H54 (cell line): Measurements from ENCODE around the gene PRMT3.
A peak's percentile ranks its signal among the peaks of the same experiment; 100 is the strongest.
"Not testable (repeated sequence)": the region's sequence is repeated elsewhere in the genome, so short reads cannot be mapped to it uniquely, and the experiment has no call there.

Source experiments
- DNase-seq: peaks from one replicate; pipeline ENCODE4 v3.0.0; 2011; ENCODE audit warnings: low spot score, mixed read lengths; ENCODE audit not compliant: insufficient read length
- FAIRE-seq: peaks from 3 replicates; lab custom pipeline; 2011; peaks lifted over from hg19 to GRCh38; lab: Jason Lieb, UNC
- POLR2A ChIP-seq: IDR thresholded peaks from 2 replicates; pipeline ENCODE4 v1.6.1; 2011; ENCODE audit warnings: low read depth, mild to moderate bottlenecking, low read length

Gene PRMT3

DNA sequence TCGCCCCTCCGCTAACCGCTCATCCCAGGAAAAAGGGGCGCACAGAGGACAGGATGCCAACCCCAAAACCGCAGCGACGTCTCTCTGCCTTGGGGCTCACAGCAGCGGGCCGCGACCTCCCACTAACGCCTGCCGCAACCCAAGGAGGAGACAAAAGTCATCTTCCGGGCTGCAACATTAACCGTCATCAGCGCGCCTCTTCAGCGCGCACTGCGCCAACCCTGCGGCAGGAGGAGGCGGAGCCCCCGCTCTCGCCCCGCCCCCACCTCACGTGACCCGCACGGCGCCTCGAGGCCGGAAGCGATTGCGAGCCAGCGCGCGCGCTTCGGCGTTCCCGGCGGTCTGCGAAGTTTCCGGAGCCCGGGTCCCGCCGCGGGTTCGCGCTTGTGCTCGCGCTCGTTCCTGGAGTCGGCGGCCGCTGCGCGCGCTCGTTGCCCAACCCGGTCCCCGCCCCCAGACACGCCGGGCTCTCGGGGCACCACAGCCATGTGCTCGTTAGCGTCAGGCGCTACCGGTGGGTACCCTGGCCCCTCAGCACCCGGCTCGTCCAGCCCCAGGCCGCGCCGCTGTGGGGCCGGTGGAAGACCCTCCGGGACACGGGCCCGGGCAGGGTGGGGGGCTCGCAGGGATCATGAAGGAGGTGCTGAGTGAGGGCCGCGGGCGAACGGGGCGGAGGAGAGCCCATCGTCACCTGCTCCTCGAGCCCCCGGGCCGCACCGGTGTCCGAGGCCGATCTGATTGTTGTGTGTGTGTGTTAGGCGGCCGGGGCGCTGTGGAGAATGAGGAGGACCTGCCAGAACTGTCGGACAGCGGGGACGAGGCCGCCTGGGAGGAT, at the start of gene PRMT3:
TSS of gene PRMT3 (plus strand) at position 456 of the 835 bp plus-strand sequence. CDS start at position 487, 31 bp downstream.
- peak; percentile 30 for FAIRE-seq
- TF ChIP-seq POLR2A = peak; percentile 77

DNA sequence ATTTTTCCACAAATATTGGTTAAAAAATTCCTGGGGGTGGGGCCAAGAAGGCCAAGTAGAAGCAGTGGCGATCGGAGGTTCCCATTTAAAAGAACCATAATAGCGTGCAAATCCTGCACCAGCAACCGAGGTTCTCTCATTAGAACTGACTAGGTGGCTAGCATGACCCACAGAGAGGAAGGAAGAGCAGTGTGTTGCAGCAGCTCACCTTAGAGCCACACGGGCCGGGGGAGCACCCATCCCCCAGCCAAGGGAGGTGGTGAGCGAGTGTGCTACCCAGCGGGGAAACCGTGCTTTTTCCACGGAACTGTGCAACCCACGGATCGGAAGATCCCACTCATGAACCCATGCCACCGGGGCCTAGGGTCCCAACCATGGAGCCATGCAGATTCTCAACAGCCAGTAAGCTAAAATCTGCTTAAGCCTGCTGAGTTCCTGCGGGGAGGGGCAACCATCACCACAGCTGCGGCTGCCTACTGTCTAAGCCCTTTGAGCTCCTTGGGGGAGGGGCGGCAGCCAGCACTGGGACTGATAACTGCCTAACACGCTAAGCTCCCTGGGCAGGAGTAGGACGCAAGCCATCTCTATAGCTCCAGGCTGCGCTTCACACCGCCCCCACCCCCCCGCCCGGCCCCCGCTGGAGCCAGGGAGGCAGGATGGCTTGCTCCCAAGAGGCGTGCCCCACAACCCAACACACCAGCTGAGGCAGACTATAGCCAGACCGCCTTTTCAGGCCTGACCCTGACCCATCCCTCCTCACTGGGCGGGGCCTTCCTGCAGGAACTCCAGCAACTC, 45.0 kb upstream of the PRMT3 start:
- DNase-seq (no peak), FAIRE-seq (no peak)
- TF ChIP-seq POLR2A = no peak

More for the DNA sequence above, at the start of gene PRMT3:
- peak; percentile 79 for DNase-seq

DNA sequence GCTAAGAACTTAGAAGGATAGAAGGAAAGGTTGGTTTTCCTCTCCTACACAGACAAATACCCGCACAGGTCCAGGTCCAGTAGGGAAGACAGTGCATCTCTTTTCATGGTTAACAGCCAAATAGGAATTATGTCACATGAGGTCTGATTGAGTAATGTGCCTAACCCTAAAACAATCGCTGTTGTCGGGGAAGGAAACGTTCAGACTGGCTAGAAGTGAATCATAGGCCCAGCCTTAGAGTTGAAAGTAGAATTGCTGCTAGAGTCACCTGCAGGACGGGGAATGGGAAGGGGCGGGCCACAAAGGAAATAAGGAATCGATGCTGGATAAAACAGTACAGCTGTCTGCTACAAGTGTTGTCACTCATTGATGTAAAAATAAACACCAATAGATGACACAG, 36.4 kb upstream of the PRMT3 start:
- DNase-seq = no peak
- no peak for FAIRE-seq
- no peak for TF ChIP-seq POLR2A

DNA sequence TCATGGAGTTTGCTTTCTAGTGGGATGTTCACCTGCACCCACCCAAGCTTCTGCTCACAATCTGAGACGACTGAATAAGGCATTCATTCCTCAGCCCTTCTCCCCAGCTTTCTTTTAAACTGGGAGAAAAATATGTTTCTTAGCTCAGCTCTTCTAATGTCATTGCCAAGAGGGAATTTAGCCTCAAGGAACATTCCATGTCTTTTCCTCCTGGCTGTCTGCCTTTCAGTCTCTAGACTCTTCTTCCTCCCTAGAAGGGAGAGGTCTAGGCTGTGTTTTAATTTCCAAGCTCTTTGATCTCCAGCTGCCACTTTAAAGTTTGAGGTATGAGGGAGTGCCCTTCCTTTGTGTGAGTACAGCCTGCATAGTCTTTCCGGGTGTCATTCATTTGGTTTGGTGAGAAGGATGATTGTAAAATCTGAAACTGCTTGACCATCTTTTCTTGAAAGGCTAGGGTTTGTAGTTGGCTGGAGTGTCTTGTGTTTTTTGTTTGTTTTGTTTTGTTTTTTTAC, 35.7 kb upstream of the PRMT3 start:
- FAIRE-seq (no peak), DNase-seq (no peak)
- TF ChIP-seq POLR2A = no peak

DNA sequence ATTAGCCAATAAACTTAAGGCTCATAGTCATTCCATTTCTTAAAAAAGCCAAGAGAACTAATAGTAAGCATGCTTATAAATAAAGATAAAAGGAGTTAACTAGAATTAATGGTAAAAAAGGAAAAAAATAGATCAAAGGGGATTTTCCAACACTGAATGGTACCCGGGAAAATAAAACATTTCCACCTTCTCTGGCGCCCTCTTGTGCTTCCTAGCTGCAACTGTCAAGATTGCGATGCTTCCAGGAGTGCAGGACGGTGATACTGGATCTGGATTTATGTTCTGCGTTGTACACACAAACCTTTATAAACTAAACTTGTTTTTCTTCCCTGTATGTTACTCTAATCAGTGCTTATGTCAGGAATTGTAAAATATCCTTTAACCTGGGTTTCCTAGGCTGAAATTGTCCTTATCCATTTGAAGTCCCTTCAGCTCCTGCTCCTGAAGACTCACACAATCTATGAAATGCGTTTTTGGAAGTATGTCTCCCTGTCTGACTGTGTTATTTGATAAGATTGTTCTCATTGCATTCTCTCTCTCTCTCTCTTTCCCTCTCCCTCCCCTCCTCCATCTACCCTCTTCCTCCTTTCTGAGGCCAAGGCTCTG, 33.6 kb upstream of the PRMT3 start:
- no peak for DNase-seq
- no peak for TF ChIP-seq POLR2A
- FAIRE-seq = peak; percentile 78

DNA sequence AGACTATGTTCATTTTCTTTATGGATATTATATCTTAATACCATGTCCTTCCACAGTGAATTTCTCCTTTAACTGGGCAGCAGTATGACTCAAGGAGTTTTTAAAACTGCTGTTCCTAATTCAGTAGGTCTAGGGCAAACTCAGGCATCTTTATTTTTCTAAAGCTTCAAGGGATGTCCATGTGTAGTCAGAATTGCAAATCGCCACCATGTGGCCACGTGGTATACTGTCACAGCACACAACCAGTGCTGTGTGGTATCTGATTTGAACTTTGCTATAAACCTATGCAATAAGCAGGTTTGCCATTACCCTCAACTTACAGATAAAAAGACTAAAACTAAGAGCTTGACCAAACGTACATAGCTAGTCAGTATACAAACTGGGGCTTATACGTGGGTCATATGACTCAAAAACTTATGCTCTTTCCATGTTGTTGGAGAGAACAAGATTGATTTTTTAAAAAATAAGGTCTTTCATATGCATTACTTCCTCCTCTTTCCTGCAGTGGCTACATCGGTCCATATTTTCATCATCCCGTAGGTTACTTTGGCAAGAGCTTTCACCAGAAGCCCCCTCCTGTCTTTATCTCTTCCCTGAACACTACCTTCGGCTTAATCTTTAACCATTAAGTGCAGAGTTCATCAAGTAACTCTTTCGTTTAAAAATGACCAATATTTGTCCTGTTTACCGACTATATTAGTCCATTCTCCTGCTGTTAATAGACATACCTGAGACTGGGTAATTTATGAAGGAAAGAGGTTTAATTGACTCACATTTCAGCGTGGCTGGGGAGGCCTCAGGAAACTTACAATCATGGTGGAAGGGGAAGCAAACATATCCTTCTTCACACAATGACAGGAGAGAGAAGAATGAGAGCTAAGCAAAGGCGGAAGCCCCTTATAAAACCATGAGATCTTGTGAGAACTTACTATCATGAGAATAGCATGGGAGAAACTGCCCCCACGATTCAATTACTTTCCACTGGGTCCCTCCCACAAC, 32.0 kb upstream of the PRMT3 start:
- no peak for DNase-seq
- peak; percentile 68 for FAIRE-seq
- TF ChIP-seq POLR2A = no peak

DNA sequence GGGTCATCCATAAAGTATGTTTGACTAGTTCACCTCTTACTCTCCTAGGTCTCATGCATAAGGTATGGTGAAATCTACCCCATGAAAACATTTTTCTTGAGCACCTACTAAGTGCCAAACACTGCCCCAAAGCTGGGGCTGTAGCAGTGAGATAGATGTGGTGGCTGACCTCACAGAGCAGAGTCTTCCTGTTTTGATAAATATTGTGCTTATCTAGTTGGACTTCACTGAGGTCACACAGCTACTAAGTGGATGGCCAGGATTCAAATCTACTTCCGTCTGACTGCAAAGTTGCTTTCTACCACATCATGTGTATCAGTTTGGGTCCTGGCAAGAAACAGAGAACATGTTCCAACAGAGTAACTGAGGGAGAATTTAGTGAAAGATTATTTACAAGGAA, 30.4 kb upstream of the PRMT3 start:
- TF ChIP-seq POLR2A = no peak
- FAIRE-seq = no peak
- DNase-seq = no peak

DNA sequence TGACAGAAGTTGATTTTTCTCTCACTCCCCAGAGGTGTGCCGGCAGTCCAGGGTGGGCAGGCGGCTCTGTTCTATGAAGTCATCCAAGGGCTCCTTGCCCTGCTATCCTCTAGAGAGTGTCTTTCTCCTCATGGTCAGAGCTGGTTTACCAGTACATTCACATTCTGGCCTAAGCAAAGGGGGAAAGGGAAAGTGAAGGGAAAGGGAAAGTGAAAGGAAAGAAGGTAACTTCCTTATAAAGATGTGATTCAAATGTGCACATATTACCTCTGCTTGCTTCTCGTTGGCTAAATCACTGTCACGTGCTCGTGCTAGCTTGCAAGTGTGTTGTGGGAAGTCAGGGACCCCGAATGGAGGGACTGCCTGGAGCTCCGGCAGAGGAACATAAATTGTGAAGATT, 26.9 kb upstream of the PRMT3 start:
- TF ChIP-seq POLR2A = no peak
- DNase-seq (no peak), FAIRE-seq (no peak)

DNA sequence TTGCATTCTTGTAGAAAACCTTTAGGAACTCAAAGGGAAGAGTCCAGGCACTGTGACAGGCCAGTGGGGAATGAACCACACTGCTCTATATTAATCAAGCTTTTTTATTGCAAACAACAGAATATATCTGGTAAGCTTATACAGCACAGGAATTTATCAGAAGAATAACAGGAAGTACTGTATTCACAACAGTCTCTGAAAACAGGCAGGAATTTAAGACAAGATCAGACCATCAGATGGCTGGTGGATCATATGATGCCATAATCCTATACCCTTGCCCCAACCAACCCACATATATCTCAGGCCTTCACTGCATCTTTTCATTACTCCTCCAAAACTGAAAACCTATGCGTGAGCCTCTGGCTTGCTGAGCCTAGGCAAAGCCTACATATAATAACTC, 25.0 kb upstream of the PRMT3 start:
- no peak for FAIRE-seq
- TF ChIP-seq POLR2A = no peak
- DNase-seq = no peak

DNA sequence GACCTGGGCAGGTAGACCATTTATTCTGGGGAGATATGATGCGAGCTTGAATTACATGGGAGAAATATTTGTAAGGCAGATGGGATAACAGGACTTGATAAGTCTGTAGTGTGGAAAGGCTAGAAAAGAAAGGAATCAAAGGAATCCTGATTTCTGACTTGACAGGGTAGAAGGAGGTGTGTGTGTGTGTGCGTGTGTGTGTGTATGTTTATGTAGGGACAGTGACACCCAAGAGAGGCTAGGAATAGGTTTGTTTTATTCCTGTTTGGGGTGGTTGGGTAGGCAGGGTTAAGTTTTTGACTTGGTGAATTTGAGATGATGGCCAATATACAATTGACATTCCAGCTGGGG, 24.4 kb upstream of the PRMT3 start:
- no peak for TF ChIP-seq POLR2A
- FAIRE-seq (no peak), DNase-seq (no peak)

DNA sequence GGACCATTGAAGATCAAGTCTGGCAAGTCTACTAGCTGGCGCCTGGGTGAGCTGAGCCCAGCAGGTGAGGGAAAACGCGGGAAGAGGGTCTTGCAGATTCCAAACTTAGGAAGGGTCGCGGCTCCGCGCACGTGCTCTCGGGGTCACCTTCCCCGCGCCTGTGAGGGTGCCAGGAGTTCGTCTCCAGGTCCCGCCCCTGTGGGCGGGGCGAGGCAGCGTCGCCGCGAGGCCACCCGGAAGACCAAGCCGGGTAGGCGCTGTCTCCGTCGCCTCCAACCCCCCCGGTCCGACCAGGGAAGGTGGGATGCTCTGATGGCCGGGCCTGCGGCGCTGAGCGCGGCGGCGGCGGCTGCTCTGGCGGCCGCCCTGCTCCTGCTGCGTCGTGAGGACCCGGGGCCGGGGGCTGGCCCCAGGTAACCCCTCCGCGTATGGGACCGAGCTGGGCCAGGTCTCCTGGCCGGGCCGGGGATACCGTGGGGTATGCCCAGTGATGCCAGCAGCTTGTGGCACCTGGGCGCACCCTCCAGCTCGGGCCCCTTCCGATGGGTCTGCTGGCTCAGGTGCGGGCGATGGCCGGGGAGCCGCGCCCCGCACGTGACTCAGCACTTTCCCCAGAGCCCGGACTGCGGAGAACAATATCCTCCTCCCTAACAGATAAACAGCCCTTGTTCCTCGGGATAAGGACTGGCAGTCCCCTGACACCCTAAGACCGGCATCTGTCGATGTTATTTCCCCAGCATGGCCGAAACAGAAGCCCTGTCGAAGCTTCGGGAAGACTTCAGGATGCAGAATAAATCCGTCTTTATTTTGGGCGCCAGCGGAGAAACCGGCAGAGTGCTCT, 23.8 kb upstream of the PRMT3 start, which contains the start of gene HTATIP2:
TSS of gene HTATIP2 (plus strand) at position 215 of the 841 bp plus-strand sequence. CDS start at position 739, 524 bp downstream.
- TF ChIP-seq POLR2A = peak; percentile 50
- FAIRE-seq = no peak
- no peak for DNase-seq

DNA sequence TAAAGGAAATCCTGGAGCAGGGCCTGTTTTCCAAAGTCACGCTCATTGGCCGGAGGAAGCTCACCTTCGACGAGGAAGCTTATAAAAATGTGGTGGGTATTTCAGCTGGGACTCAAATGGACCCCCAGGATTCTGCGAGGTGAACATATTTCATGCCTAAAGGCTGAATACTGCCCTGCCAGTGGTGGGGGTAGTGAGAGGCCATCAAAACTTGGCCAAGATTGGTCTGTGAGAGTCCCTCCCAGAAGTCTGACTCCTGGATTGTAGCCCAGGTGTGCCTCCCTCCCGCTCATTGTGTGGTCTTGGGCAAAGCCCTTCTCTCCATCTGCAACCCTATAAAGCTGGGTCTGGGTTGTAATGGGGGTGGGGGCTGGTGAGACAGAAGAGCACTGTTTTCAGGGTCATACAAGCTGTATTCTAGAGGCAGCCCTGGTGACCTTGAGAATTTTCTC, 23.1 kb upstream of the PRMT3 start:
- DNase-seq (no peak), FAIRE-seq (no peak)

DNA sequence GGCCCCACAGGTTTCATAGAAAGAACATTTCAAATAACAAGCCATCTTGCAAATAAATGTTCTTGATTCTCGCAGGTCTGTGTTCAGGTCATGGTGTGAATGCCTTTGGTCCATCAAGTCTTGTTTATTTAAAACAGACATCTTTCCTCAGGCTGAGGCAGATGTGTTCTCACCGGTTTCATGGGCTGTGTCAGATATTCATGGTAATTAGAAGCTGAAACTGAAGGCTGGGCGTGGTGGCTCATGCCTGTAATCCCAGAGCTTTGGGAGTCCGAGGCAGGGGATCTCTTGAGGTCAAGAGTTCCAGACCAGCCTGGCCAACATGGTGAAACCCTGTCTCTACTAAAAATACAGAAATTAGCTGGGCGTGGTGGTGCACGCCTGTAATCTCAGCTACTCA, 22.1 kb upstream of the PRMT3 start:
- not testable (repeated sequence) for DNase-seq, FAIRE-seq

More for the DNA sequence above, 23.1 kb upstream of the PRMT3 start:
- TF ChIP-seq POLR2A = no peak
